ENCODE results near the gene TSPAN16.
"Not testable (repeated sequence)": the region's sequence is repeated elsewhere in the genome, so short reads cannot be mapped to it uniquely, and the experiment has no call there.

Gene TSPAN16

DNA sequence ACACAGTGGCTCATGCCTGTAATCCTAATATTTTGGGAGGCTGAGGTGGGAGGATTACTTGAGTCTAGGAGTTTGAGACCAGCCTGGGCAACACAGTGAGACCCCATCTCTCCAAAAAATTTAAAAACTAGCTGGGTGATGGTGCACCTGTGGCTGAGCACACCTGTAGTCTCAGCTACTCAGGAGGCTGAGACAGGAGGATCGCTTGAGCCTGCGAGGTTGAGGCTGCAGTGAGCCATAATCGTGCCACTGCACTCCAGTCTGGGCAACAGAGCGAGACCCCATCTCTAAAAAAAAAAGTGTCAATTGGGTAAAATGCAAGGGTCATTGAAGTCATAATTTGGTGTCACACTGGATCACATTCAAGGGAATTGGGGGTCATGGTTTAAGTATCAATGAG is 58.1 kb downstream of the TSPAN16 start:
- H3K14ac ChIP-seq (ENCODE audit: low read length); H2AK5ac ChIP-seq (ENCODE audit: low read depth, low read length); H3K36me3 ChIP-seq (replicated peaks in 1 of 2; ENCODE audit: control insufficient read depth in 2 of 2, insufficient read depth in 2 of 2, low read length in 2 of 2); H3K4ac ChIP-seq (ENCODE audit: low read length); DNase-seq (ENCODE audit: low spot score); H3K4me3 ChIP-seq (ENCODE audit: low read length in 2 of 2); H4K91ac ChIP-seq (ENCODE audit: low read depth, low read length, poor library complexity); H3K27ac ChIP-seq (replicated peaks; ENCODE audit: low read length); H3K9ac ChIP-seq (ENCODE audit: low read depth, low read length, poor library complexity); H2BK12ac ChIP-seq (ENCODE audit: low read length); H2BK5ac ChIP-seq (ENCODE audit: low read length); H2BK120ac ChIP-seq (ENCODE audit: low read depth, low read length); H3K4me2 ChIP-seq (ENCODE audit: insufficient read depth, low read length, poor library complexity, severe bottlenecking); H3K23ac ChIP-seq (ENCODE audit: low read depth, low read length, poor library complexity); H2AFZ ChIP-seq (ENCODE audit: low read length); H4K8ac ChIP-seq (ENCODE audit: low read depth, low read length); H3K18ac ChIP-seq (ENCODE audit: low read length); H3K4me1 ChIP-seq (ENCODE audit: control insufficient read depth in 2 of 2, insufficient read depth in 1 of 2, low read depth in 1 of 2, low read length in 2 of 2); H3K27me3 ChIP-seq (ENCODE audit: control insufficient read depth in 3 of 3, insufficient read depth in 3 of 3, low read depth in 1 of 3, low read length in 3 of 3); H3K9me3 ChIP-seq (replicated peaks in 1 of 2; ENCODE audit: control insufficient read depth in 2 of 2, insufficient read depth in 1 of 2, low read depth in 1 of 2, low read length in 2 of 2); H3K79me1 ChIP-seq (ENCODE audit: low read depth, low read length); H2BK15ac ChIP-seq (ENCODE audit: low read length): not testable (repeated sequence)
- WGBS, 2 donors (ENCODE audit: extremely low coverage in 2 of 2, insufficient read length in 2 of 2, insufficient replicate concordance in 1 of 2), result no CpG with 5 or more reads among the region's 4 CpGs

DNA sequence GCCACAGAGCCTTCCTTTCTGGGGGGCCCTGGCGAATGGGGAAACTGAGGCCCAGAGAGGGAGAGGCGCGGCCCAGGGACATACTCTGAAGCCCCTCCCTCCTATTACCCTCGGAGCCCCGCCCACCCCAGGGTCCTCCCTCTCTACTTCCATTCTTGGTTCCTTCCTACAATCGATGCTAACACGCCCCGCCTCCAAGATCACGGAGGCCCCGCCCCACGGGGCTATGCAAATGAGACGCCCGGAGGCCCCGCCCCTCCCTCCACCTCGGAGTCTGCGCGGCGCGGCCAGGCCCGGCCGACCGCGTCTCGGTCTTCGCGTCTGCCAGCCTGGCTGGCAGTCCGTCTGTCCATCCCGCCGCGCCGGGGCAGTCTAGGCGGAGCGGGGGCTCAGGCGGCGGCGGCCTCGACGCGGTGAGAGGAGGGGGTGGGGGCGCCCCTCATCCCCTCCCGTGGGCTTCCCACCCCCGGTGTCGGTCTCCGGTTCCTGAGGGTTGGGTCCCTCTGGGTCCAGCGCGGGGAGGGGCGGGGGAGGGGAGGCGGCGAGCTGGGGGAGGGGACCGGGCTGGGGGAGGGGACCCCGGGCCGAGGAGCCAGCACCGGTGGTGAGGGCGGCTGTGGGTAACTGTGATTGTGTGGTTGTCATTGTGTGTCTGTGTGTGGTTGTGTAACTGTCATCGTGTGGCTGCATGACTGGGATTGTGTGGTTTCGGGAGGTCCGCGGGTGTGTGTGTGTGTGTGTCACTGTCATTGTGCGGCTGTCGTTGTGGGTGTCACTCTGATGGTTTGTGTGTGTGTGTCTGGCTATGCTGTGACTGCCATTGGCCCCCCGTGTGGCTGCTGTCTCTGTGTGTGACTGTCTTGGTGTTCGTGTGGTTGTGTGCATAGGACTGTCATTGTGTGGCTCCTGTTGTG is 59.5 kb downstream of the TSPAN16 start, which contains the start of gene PLPPR2:
Gene PLPPR2, plus strand, starts transcription at position 273 of the 914 bp plus-strand sequence. CDS start 2,242 bp downstream, outside the sequence.
- Histone ChIP-seq H3K27me3 (ENCODE audit: control insufficient read depth in 3 of 3, insufficient read depth in 3 of 3, low read depth in 1 of 3, low read length in 3 of 3) (peaks cover 0 to 8% (median 0%) of the 10 kb centered on the region in 3 experiments), H4K8ac (ENCODE audit: low read depth, low read length) (no peak within 1 kb of the TSS), H3K14ac (ENCODE audit: low read length) (peak within 1 kb of the TSS; percentile 1), H3K36me3 (replicated peaks in 1 of 2; ENCODE audit: control insufficient read depth in 2 of 2, insufficient read depth in 2 of 2, low read length in 2 of 2) (no peaks in the 10 kb centered on the region), H2BK15ac (ENCODE audit: low read length) (no peak within 1 kb of the TSS), H3K23ac (ENCODE audit: low read depth, low read length, poor library complexity) (peak within 1 kb of the TSS; percentile 73), H3K27ac (replicated peaks; ENCODE audit: low read length) (no peak within 1 kb of the TSS), H3K9me3 (replicated peaks in 1 of 2; ENCODE audit: control insufficient read depth in 2 of 2, insufficient read depth in 1 of 2, low read depth in 1 of 2, low read length in 2 of 2) (no peaks in the 10 kb centered on the region), H3K9ac (ENCODE audit: low read depth, low read length, poor library complexity) (peak within 1 kb of the TSS; percentile 85), H3K4me3 (ENCODE audit: low read length in 2 of 2) (peak within 1 kb of the TSS; percentile 44 to 77), H4K91ac (ENCODE audit: low read depth, low read length, poor library complexity) (no peak within 1 kb of the TSS), H2BK120ac (ENCODE audit: low read depth, low read length) (no peak within 1 kb of the TSS), H2AFZ (ENCODE audit: low read length) (peak within 1 kb of the TSS; percentile 88), H3K18ac (ENCODE audit: low read length) (peak within 1 kb of the TSS; percentile 97), H2BK5ac (ENCODE audit: low read length) (no peak within 1 kb of the TSS), H2BK12ac (ENCODE audit: low read length) (no peak within 1 kb of the TSS), H3K4ac (ENCODE audit: low read length) (no peak within 1 kb of the TSS), H2AK5ac (ENCODE audit: low read depth, low read length) (peak within 1 kb of the TSS; percentile 84), H3K4me2 (ENCODE audit: insufficient read depth, low read length, poor library complexity, severe bottlenecking) (peak within 1 kb of the TSS; percentile 80), H3K79me1 (ENCODE audit: low read depth, low read length) (no peaks in the 10 kb centered on the region), H3K4me1 (ENCODE audit: control insufficient read depth in 2 of 2, insufficient read depth in 1 of 2, low read depth in 1 of 2, low read length in 2 of 2) (peaks cover 5 to 8% of the 10 kb centered on the region in 2 donors)
- WGBS, 2 donors (ENCODE audit: extremely low coverage in 2 of 2, insufficient read length in 2 of 2, insufficient replicate concordance in 1 of 2), result no CpG with 5 or more reads among the region's 62 CpGs
- peak; percentile 86 for DNase-seq (ENCODE audit: low spot score)

GRCh38 chr19:11356074-11356397 is 60.1 kb downstream of the TSPAN16 start:
- Histone ChIP-seq H3K27me3 (ENCODE audit: control insufficient read depth in 3 of 3, insufficient read depth in 3 of 3, low read depth in 1 of 3, low read length in 3 of 3) (peaks cover 0 to 14% (median 0%) of the 10 kb centered on the region in 3 experiments), H3K4ac (ENCODE audit: low read length) (no peak overlapping the region)
- no CpG with 5 or more reads among the region's 6 CpGs for WGBS, 2 donors (ENCODE audit: extremely low coverage in 2 of 2, insufficient read length in 2 of 2, insufficient replicate concordance in 1 of 2)

More at GRCh38 chr19:11356074-11356397, 60.1 kb downstream of the TSPAN16 start:
- H2AK5ac ChIP-seq (ENCODE audit: low read depth, low read length), result no peak overlapping the region
- H3K79me1 ChIP-seq (ENCODE audit: low read depth, low read length), result no peaks in the 10 kb centered on the region
- peak overlapping the region; percentile 20 for H3K23ac ChIP-seq (ENCODE audit: low read depth, low read length, poor library complexity)
- H4K8ac ChIP-seq (ENCODE audit: low read depth, low read length), result no peak overlapping the region
- H3K14ac ChIP-seq (ENCODE audit: low read length), result peak overlapping the region; percentile 1
- H2BK5ac ChIP-seq (ENCODE audit: low read length), result no peak overlapping the region
- H3K9me3 ChIP-seq (replicated peaks in 1 of 2; ENCODE audit: control insufficient read depth in 2 of 2, insufficient read depth in 1 of 2, low read depth in 1 of 2, low read length in 2 of 2), result no peaks in the 10 kb centered on the region
- H4K91ac ChIP-seq (ENCODE audit: low read depth, low read length, poor library complexity), result no peak overlapping the region
- H3K27ac ChIP-seq (replicated peaks; ENCODE audit: low read length), result no peak overlapping the region
- peak overlapping the region; percentile 80 for H3K4me2 ChIP-seq (ENCODE audit: insufficient read depth, low read length, poor library complexity, severe bottlenecking)
- H3K18ac ChIP-seq (ENCODE audit: low read length), result peak overlapping the region; percentile 3
- no peak for DNase-seq (ENCODE audit: low spot score)
- H2BK15ac ChIP-seq (ENCODE audit: low read length), result no peak overlapping the region
- no peak overlapping the region for H2AFZ ChIP-seq (ENCODE audit: low read length)
- H2BK120ac ChIP-seq (ENCODE audit: low read depth, low read length), result no peak overlapping the region
- peak overlapping the region; percentile 44 to 73 for H3K4me3 ChIP-seq (ENCODE audit: low read length in 2 of 2)
- no peak overlapping the region for H2BK12ac ChIP-seq (ENCODE audit: low read length)
- no peaks in the 10 kb centered on the region for H3K36me3 ChIP-seq (replicated peaks in 1 of 2; ENCODE audit: control insufficient read depth in 2 of 2, insufficient read depth in 2 of 2, low read length in 2 of 2)
- peak overlapping the region; percentile 85 for H3K9ac ChIP-seq (ENCODE audit: low read depth, low read length, poor library complexity)
- peaks cover 8 to 10% of the 10 kb centered on the region in 2 donors for H3K4me1 ChIP-seq (ENCODE audit: control insufficient read depth in 2 of 2, insufficient read depth in 1 of 2, low read depth in 1 of 2, low read length in 2 of 2)
